Mesendoderm (in vitro differentiated cells): Measurements from ENCODE around the gene KSR2.
A peak's percentile ranks its signal among the peaks of the same experiment; 100 is the strongest.

ENCODE experiments used
- DNase-seq: peaks from one replicate; pipeline ENCODE4 v3.0.0; 2013
- H2AK5ac ChIP-seq: 2 replicates; pipeline ENCODE4 v1.6.1; 2013; ENCODE audit warnings: low read length, inconsistent platforms
- H2BK120ac ChIP-seq: 2 replicates; pipeline ENCODE4 v1.6.1; 2013; ENCODE audit warnings: low read depth, mild to moderate bottlenecking, low read length, moderate library complexity, mixed read lengths
- H2BK15ac ChIP-seq: replicated peaks from 2 replicates; pipeline ENCODE4 v1.6.1; 2013; ENCODE audit warnings: low read depth, mild to moderate bottlenecking, moderate library complexity
- H2BK5ac ChIP-seq: 2 replicates; pipeline ENCODE4 v1.6.1; 2013; ENCODE audit warnings: low read length, inconsistent platforms
- H3K18ac ChIP-seq: 2 replicates; pipeline ENCODE4 v1.6.1; 2013; ENCODE audit warnings: mild to moderate bottlenecking, low read length, mixed read lengths
- H3K23ac ChIP-seq: one replicate; pipeline ENCODE4 v1.6.1; 2013; ENCODE audit warnings: low read length
- H3K27ac ChIP-seq: 2 replicates; pipeline ENCODE4 v1.5.1; 2013; ENCODE audit warnings: low read depth, mild to moderate bottlenecking, inconsistent platforms, low read length, moderate library complexity
- H3K27me3 ChIP-seq: 2 replicates; pipeline ENCODE4 v1.6.1; 2013; ENCODE audit warnings: low read length, control low read depth, mild to moderate bottlenecking, inconsistent platforms; ENCODE audit not compliant: insufficient read depth, poor library complexity
- H3K36me3 ChIP-seq: 2 replicates; pipeline ENCODE4 v1.6.1; 2013; ENCODE audit warnings: low read length, inconsistent platforms; ENCODE audit not compliant: control insufficient read depth, insufficient read depth
- H3K4ac ChIP-seq: one replicate; pipeline ENCODE4 v1.6.1; 2013; ENCODE audit warnings: low read depth, mild to moderate bottlenecking, low read length, moderate library complexity
- H3K4me1 ChIP-seq: 2 replicates; pipeline ENCODE4 v1.6.1; 2013; ENCODE audit warnings: low read depth, low read length, inconsistent platforms; ENCODE audit not compliant: control insufficient read depth
- H3K4me2 ChIP-seq: 2 replicates; pipeline ENCODE4 v1.6.1; 2013; ENCODE audit warnings: low read length
- H3K4me3 ChIP-seq: 2 replicates; pipeline ENCODE4 v1.5.1; 2013; ENCODE audit warnings: mild to moderate bottlenecking, low read length
- H3K56ac ChIP-seq: one replicate; pipeline ENCODE4 v1.6.1; 2013; ENCODE audit warnings: low read length
- H3K79me1 ChIP-seq: 2 replicates; pipeline ENCODE4 v1.6.1; 2013; ENCODE audit warnings: low read length, inconsistent platforms
- H3K79me2 ChIP-seq: 2 replicates; pipeline ENCODE4 v1.6.1; 2013; ENCODE audit warnings: mild to moderate bottlenecking, low read length; ENCODE audit not compliant: control insufficient read depth, insufficient read depth
- H3K9ac ChIP-seq: 2 replicates; pipeline ENCODE4 v1.6.1; 2013; ENCODE audit warnings: low read length, inconsistent platforms
- H4K5ac ChIP-seq: one replicate; pipeline ENCODE4 v1.6.1; 2013; ENCODE audit warnings: low read length
- H4K8ac ChIP-seq: one replicate; pipeline ENCODE4 v1.6.1; 2013; ENCODE audit warnings: low read depth, mild to moderate bottlenecking, control low read depth, low read length, moderate library complexity
- WGBS: extraction: QIAGEN DNeasy Blood & Tissue Kit; methylation state at CpG from one replicate; pipeline ENCODE4 v1.1.7; 2013; ENCODE audit warnings: low lambda C conversion rate, missing lambda C conversion rate; ENCODE audit not compliant: insufficient coverage; ENCODE audit errors: extremely low coverage; 5-methylcytosine and 5-hydroxymethylcytosine counted together

The KSR2 gene

DNA sequence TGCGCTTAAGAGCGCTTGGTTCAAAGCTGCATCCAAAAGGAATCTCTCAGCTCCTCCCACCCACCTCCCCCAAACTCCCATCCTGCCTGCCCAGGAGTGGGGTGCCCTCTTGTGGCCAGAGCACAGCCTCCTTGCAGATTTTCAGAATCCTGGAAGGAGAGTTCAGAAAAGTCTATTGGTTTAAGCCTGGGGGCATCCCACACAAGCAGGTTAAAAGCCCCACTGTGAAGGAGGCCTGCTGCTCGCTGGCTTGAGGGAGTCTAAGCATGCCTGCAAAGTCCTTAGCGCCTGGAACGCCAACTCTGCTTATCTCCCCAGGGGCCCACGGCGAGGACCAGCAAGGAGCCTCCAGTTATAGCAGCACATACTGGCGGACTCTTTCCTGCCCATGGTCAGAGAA is 297.1 kb downstream of the KSR2 start:
- no CpG with 5 or more reads among the region's 8 CpGs for WGBS
- peak; percentile 94 for DNase-seq
- Histone ChIP-seq H3K23ac (no peak overlapping the region), H3K79me1 (no peaks in the 10 kb centered on the region), H3K36me3 (no peaks in the 10 kb centered on the region), H3K4me2 (no peak overlapping the region), H3K4me3 (no peak overlapping the region), H2BK5ac (no peak overlapping the region), H2BK15ac (no peak overlapping the region), H3K56ac (no peak overlapping the region), H3K27me3 (no peaks in the 10 kb centered on the region), H4K5ac (no peak overlapping the region), H3K9ac (no peak overlapping the region), H2AK5ac (no peak overlapping the region), H2BK120ac (no peak overlapping the region), H3K18ac (no peak overlapping the region), H3K4me1 (peaks cover 2% of the 10 kb centered on the region), H3K4ac (no peak overlapping the region), H3K27ac (no peak overlapping the region), H4K8ac (no peak overlapping the region), H3K79me2 (no peaks in the 10 kb centered on the region)

DNA sequence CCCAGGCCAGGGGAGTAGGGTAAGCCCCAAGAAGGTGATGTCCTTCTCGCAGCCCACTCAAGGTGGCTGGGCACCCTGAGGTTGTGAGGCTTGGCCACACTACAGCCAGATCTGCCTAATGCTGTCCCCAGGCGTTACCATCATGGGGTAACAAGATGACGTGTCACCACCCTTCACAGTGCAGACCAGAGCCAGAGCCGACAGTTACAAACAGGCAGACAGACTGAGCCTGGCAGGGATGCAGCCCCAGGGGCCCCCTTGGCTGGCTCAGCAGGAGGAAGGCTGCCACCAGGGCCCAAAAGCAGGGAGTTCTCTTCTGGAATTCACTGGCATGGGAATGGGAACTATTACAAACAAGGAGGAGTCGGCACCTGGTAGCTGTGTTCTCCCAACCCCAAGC is 304.6 kb downstream of the KSR2 start:
- Histone ChIP-seq H3K18ac (no peak overlapping the region), H3K79me2 (no peaks in the 10 kb centered on the region), H3K4me2 (no peak overlapping the region), H3K4me3 (no peak overlapping the region), H3K9ac (no peak overlapping the region), H3K27me3 (no peaks in the 10 kb centered on the region), H4K8ac (no peak overlapping the region), H2BK120ac (no peak overlapping the region), H2BK5ac (no peak overlapping the region), H4K5ac (no peak overlapping the region), H3K4me1 (no peaks in the 10 kb centered on the region), H3K27ac (no peak overlapping the region), H2BK15ac (no peak overlapping the region), H3K56ac (no peak overlapping the region), H3K4ac (no peak overlapping the region), H3K36me3 (no peaks in the 10 kb centered on the region), H3K23ac (no peak overlapping the region), H3K79me1 (no peaks in the 10 kb centered on the region), H2AK5ac (no peak overlapping the region)
- no CpG with 5 or more reads among the region's 5 CpGs for WGBS
- DNase-seq: no peak

DNA sequence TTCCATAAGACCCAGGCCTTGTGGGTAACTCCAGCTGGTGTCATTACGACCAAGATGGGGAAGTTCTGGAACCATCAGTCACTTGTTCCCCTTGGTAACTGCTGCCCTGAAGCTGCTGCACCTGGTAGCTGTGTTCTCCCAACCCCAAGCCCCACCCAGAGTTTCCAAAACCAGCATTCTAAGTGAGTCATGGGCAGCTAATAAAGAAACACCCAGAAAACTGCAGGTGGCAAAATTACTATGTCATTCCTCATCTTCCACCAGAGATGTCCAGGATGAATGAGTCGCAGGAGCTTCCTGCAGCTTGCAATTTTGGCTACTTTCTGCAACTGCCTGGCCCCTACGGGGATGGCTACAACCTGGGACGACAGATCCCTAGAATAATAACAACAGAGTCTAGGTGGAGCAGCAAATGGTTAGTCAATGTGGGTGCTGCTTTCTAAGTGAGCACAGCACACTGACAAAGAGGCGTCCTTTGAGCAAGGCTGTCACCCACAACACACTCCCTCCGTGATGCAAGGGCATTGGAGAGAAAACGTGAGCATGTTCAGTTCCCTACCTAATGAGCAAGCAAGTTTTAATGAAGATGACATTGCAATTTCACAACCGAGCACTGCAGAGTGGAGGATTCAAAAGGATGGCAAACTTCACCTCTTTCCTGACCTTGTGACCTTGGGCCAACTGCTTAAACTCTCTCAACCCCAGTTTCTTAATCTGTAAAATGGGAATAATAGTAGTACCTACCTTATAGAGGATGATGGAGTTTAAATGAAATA is 306.0 kb downstream of the KSR2 start:
- WGBS: no CpG with 5 or more reads among the region's 8 CpGs

DNA sequence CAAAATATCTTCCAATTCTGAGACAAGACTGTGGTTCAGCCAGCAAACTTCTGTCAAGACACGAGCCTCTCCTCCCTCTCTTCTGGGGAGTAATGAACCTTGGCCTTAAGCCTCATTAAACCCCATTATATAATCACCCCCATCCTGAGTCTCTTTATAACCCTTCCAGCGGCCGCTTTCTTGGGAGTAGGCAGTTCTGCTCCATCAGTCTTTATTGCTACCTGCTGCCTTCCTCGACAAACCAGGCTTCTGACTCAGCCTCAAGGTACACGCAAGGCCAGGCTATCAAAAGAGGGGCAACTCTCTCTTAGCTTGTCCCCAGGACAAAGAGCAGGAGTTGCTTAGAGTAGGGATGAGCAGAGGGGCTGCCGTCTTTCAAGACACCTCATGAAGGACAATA is 306.6 kb downstream of the KSR2 start:
- Histone ChIP-seq H3K79me1 (no peaks in the 10 kb centered on the region), H3K18ac (no peak overlapping the region), H2BK5ac (no peak overlapping the region), H3K27ac (no peak overlapping the region), H3K56ac (no peak overlapping the region), H2AK5ac (no peak overlapping the region), H4K5ac (no peak overlapping the region), H3K9ac (no peak overlapping the region), H3K27me3 (no peaks in the 10 kb centered on the region), H4K8ac (no peak overlapping the region), H3K4me3 (no peak overlapping the region), H3K23ac (no peak overlapping the region), H3K4me2 (no peak overlapping the region), H3K4ac (no peak overlapping the region), H3K4me1 (no peaks in the 10 kb centered on the region), H2BK15ac (no peak overlapping the region), H2BK120ac (no peak overlapping the region), H3K36me3 (no peaks in the 10 kb centered on the region), H3K79me2 (no peaks in the 10 kb centered on the region)
- no peak for DNase-seq
- no CpG with 5 or more reads among the region's 6 CpGs for WGBS

More for the DNA sequence above, 306.0 kb downstream of the KSR2 start:
- Histone ChIP-seq H2BK5ac (no peak overlapping the region), H3K4me1 (no peaks in the 10 kb centered on the region), H3K79me1 (no peaks in the 10 kb centered on the region), H2AK5ac (no peak overlapping the region), H3K4me2 (no peak overlapping the region), H2BK15ac (no peak overlapping the region), H2BK120ac (no peak overlapping the region), H3K56ac (no peak overlapping the region), H3K27me3 (no peaks in the 10 kb centered on the region), H3K36me3 (no peaks in the 10 kb centered on the region), H3K9ac (no peak overlapping the region), H3K27ac (no peak overlapping the region), H4K8ac (no peak overlapping the region), H4K5ac (no peak overlapping the region), H3K23ac (no peak overlapping the region), H3K4ac (no peak overlapping the region), H3K18ac (no peak overlapping the region), H3K4me3 (no peak overlapping the region), H3K79me2 (no peaks in the 10 kb centered on the region)
- DNase-seq: no peak

DNA sequence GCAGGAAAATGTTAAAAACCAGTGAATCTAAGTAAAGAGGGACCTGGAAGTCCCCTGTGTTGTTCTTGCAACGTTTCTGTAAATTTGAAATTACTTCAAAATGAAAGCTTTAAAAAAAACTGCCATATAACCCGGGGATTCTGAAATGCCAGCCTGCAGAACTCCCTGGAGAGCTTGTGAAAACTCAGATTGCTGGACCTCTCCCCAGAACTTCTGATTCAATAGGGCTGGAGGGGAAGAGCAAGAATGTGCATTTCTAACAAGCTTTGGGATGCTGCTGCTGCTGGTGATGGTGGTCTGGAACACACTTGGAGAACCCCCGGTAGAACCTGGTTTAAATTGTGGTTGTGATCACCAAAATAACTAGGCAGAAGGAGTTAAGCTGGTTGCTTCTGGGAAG is 307.3 kb downstream of the KSR2 start:
- H3K4me3 ChIP-seq: no peak overlapping the region
- H3K79me1 ChIP-seq: no peaks in the 10 kb centered on the region
- no peaks in the 10 kb centered on the region for H3K36me3 ChIP-seq
- no peak overlapping the region for H2BK15ac ChIP-seq
- no peak overlapping the region for H3K56ac ChIP-seq
- DNase-seq: no peak
- H3K4me1 ChIP-seq: no peaks in the 10 kb centered on the region
- no peak overlapping the region for H3K9ac ChIP-seq
- H3K23ac ChIP-seq: no peak overlapping the region
- no peak overlapping the region for H3K4ac ChIP-seq
- no peak overlapping the region for H2AK5ac ChIP-seq
- no peak overlapping the region for H3K4me2 ChIP-seq
- no peaks in the 10 kb centered on the region for H3K27me3 ChIP-seq
- no peaks in the 10 kb centered on the region for H3K79me2 ChIP-seq
- no peak overlapping the region for H4K8ac ChIP-seq
- H3K18ac ChIP-seq: no peak overlapping the region
- H2BK120ac ChIP-seq: no peak overlapping the region
- H2BK5ac ChIP-seq: no peak overlapping the region
- no peak overlapping the region for H4K5ac ChIP-seq
- no CpG with 5 or more reads among the region's 3 CpGs for WGBS
- H3K27ac ChIP-seq: no peak overlapping the region

DNA sequence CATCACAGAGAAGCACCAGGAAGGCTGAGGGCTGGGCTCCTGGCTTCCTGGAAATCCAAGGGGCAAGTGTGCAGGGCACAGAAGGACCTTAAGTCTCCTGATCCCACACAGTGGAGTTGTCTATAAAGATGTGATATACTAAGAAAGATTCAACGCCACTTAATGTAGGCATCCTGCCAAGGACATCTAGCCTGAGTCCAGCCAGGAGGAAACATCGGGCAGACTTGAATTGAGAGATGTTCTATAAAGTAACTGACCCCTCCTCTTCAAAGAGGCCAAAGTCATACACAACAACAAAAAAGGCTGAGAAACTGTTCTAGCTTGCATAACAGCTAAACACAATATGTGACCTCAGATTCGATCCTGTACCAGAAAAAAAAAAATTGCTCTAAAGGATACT is 307.9 kb downstream of the KSR2 start:
- no peaks in the 10 kb centered on the region for H3K36me3 ChIP-seq
- no peak overlapping the region for H3K4me2 ChIP-seq
- no CpG with 5 or more reads among the region's 3 CpGs for WGBS
- no peak overlapping the region for H3K4ac ChIP-seq
- no peaks in the 10 kb centered on the region for H3K4me1 ChIP-seq
- no peaks in the 10 kb centered on the region for H3K79me2 ChIP-seq
- H4K5ac ChIP-seq: no peak overlapping the region
- H2BK15ac ChIP-seq: no peak overlapping the region
- H2BK5ac ChIP-seq: no peak overlapping the region
- H2AK5ac ChIP-seq: no peak overlapping the region
- H2BK120ac ChIP-seq: no peak overlapping the region
- no peak for DNase-seq
- H3K27me3 ChIP-seq: no peaks in the 10 kb centered on the region
- H3K9ac ChIP-seq: no peak overlapping the region
- no peak overlapping the region for H4K8ac ChIP-seq
- H3K18ac ChIP-seq: no peak overlapping the region
- no peak overlapping the region for H3K56ac ChIP-seq
- H3K79me1 ChIP-seq: no peaks in the 10 kb centered on the region
- H3K4me3 ChIP-seq: no peak overlapping the region
- no peak overlapping the region for H3K27ac ChIP-seq
- H3K23ac ChIP-seq: no peak overlapping the region
